ENCODE results near the gene CDR2.

Gene CDR2

GRCh38 chr16:22374311-22375116, at the start of gene CDR2:
Gene CDR2, minus strand, starts transcription at chr16:22374619. Its CDS starts 310 bp downstream, at chr16:22374309.
- H3K36me3 ChIP-seq (ENCODE audit: low read length): no peaks in the 10 kb centered on the region; the same call in 1 of the 2 replicates
- peak within 1 kb of the TSS; percentile 63 for H3K27ac ChIP-seq (ENCODE audit: low read depth, low read length)
- peak within 1 kb of the TSS; percentile 79 for H3K4me2 ChIP-seq (ENCODE audit: low read depth, low read length, poor library complexity, severe bottlenecking)
- no peaks in the 10 kb centered on the region for H3K9me3 ChIP-seq (ENCODE audit: insufficient read depth, low read length)
- H4K20me1 ChIP-seq (ENCODE audit: low read depth, low read length): no peaks in the 10 kb centered on the region
- no peaks in the 10 kb centered on the region for H3K27me3 ChIP-seq (ENCODE audit: low read length)
- peak within 1 kb of the TSS; percentile 90 for H3K9ac ChIP-seq (ENCODE audit: low read length)
- TF ChIP-seq EZH2phosphoT487 (conservative IDR thresholded peaks at IDR 0.05; ENCODE audit: low read length) (no peak), CTCF (IDR thresholded peaks at IDR 0.05; ENCODE audit: insufficient read depth, low read length, poor library complexity, severe bottlenecking) (no peak)
- H3K79me2 ChIP-seq (ENCODE audit: insufficient read depth, low read length): peaks cover 45% of the 10 kb centered on the region
- H3K9me2 ChIP-seq (replicated peaks; ENCODE audit: insufficient read depth, low read length): no peaks in the 10 kb centered on the region
- H3F3A ChIP-seq (ENCODE audit: insufficient read depth): peaks cover 6% of the 10 kb centered on the region; the same call in 1 of the 2 replicates
- peak within 1 kb of the TSS; percentile 86 for H2AFZ ChIP-seq (ENCODE audit: low read depth, low read length, severe bottlenecking)
- peak within 1 kb of the TSS; percentile 67 for H3K4me3 ChIP-seq (ENCODE audit: insufficient read depth, low read length, poor library complexity, severe bottlenecking)

- TF ChIP-seq CTCF (IDR thresholded peaks at IDR 0.05; ENCODE audit: insufficient read depth, low read length, poor library complexity, severe bottlenecking) (no peak), EZH2phosphoT487 (conservative IDR thresholded peaks at IDR 0.05; ENCODE audit: low read length) (no peak)
- no peaks in the 10 kb centered on the region for H3K79me2 ChIP-seq (ENCODE audit: insufficient read depth, low read length)
- H3K4me2 ChIP-seq (ENCODE audit: low read depth, low read length, poor library complexity, severe bottlenecking): no peak overlapping the region
- no peak overlapping the region for H3K4me3 ChIP-seq (ENCODE audit: insufficient read depth, low read length, poor library complexity, severe bottlenecking)
- H3F3A ChIP-seq (ENCODE audit: insufficient read depth): no peaks in the 10 kb centered on the region
- no peaks in the 10 kb centered on the region for H3K9me2 ChIP-seq (replicated peaks; ENCODE audit: insufficient read depth, low read length)
- H4K20me1 ChIP-seq (ENCODE audit: low read depth, low read length): no peaks in the 10 kb centered on the region
- no peak overlapping the region for H3K27ac ChIP-seq (ENCODE audit: low read depth, low read length)
- H2AFZ ChIP-seq (ENCODE audit: low read depth, low read length, severe bottlenecking): no peak overlapping the region
- H3K9ac ChIP-seq (ENCODE audit: low read length): no peak overlapping the region
- no peaks in the 10 kb centered on the region for H3K9me3 ChIP-seq (ENCODE audit: insufficient read depth, low read length)
- no peaks in the 10 kb centered on the region for H3K27me3 ChIP-seq (ENCODE audit: low read length)
- H3K36me3 ChIP-seq (ENCODE audit: low read length): no peaks in the 10 kb centered on the region
Observed at GRCh38 chr16:22423716-22424115, 49.3 kb upstream of the CDR2 start.

GRCh38 chr16:22421136-22421535, 46.7 kb upstream of the CDR2 start:
- Histone ChIP-seq H3K4me2 (ENCODE audit: low read depth, low read length, poor library complexity, severe bottlenecking) (no peak overlapping the region), H2AFZ (ENCODE audit: low read depth, low read length, severe bottlenecking) (no peak overlapping the region), H3K36me3 (ENCODE audit: low read length) (no peaks in the 10 kb centered on the region), H3K27me3 (ENCODE audit: low read length) (no peaks in the 10 kb centered on the region), H4K20me1 (ENCODE audit: low read depth, low read length) (no peaks in the 10 kb centered on the region), H3K27ac (ENCODE audit: low read depth, low read length) (no peak overlapping the region), H3K4me3 (ENCODE audit: insufficient read depth, low read length, poor library complexity, severe bottlenecking) (no peak overlapping the region), H3K9ac (ENCODE audit: low read length) (no peak overlapping the region), H3K79me2 (ENCODE audit: insufficient read depth, low read length) (no peaks in the 10 kb centered on the region), H3K9me3 (ENCODE audit: insufficient read depth, low read length) (no peaks in the 10 kb centered on the region), H3K9me2 (replicated peaks; ENCODE audit: insufficient read depth, low read length) (no peaks in the 10 kb centered on the region), H3F3A (ENCODE audit: insufficient read depth) (no peaks in the 10 kb centered on the region)
- TF ChIP-seq CTCF (IDR thresholded peaks at IDR 0.05; ENCODE audit: insufficient read depth, low read length, poor library complexity, severe bottlenecking): no peak
- no peak for TF ChIP-seq EZH2phosphoT487 (conservative IDR thresholded peaks at IDR 0.05; ENCODE audit: low read length)
